K562 (cell line): ENCODE results near the gene BAG1. TPM values are rescaled to one million over a fixed set of nuclear protein-coding genes. Genes with fewer than 3 reads are reported as not detected.

Source experiments
- CBX1 ChIP-seq: sonication (generic); IDR thresholded peaks from 2 replicates; pipeline ENCODE4 v1.6.1; 2016; ENCODE audit warnings: antibody characterized with exemption, low read depth, mild to moderate bottlenecking
- DACH1 ChIP-seq: fragments of 450-650 bp; IDR thresholded peaks from 2 replicates; pipeline ENCODE4 v1.6.1; 2018; ENCODE audit not compliant: partially characterized antibody
- ELF1 ChIP-seq: fragments of 200-800 bp; sonication (Bioruptor generic); IDR thresholded peaks from 2 replicates; pipeline ENCODE4 v1.6.1; 2016; ENCODE audit warnings: missing genetic modification characterization, missing compliant biosample characterization
- FOXP1 ChIP-seq: sonication (generic); formaldehyde crosslinking; IDR thresholded peaks from 2 replicates; pipeline ENCODE4 v1.8.0; 2022; ENCODE audit warnings: mild to moderate bottlenecking, missing genetic modification reagents
- GTF2E2 ChIP-seq: fragments of 200-800 bp; sonication (Bioruptor generic); IDR thresholded peaks from 2 replicates; pipeline ENCODE4 v1.6.1; 2016; ENCODE audit warnings: missing genetic modification characterization, missing compliant biosample characterization
- IRF9 ChIP-seq: fragments of 450-650 bp; IDR thresholded peaks from 2 replicates; pipeline ENCODE4 v1.6.1; 2016; ENCODE audit warnings: missing biosample characterization, missing genetic modification characterization
- MYC ChIP-seq, 2 experiments: fragments of 250-450 bp in 1 of 2; sonication (Bioruptor Pico) in 1 of 2; IDR thresholded peaks; 2 replicates each; pipeline versions ENCODE4 v1.5.1 to v1.6.1; 2012 to 2021; ENCODE audit warnings: low read depth in 2 of 2, borderline replicate concordance in 1 of 2, improper control_type of control experiment in 1 of 2, low read length in 1 of 2, mild to moderate bottlenecking in 1 of 2, moderate library complexity in 1 of 2
- NFE2 ChIP-seq: IDR thresholded peaks from 2 replicates; pipeline ENCODE4 v1.6.1; 2014; ENCODE audit warnings: antibody characterized with exemption, low read depth
- NFIC ChIP-seq: fragments of 450-650 bp; IDR thresholded peaks from 2 replicates; pipeline ENCODE4 v1.6.1; 2017; ENCODE audit warnings: mild to moderate bottlenecking, inconsistent platforms
- PHF20 ChIP-seq: fragments of 450-650 bp; IDR thresholded peaks from 2 replicates; pipeline ENCODE4 v1.6.1; 2018; ENCODE audit not compliant: partially characterized antibody
- RAD51 ChIP-seq: fragments of 450-650 bp; IDR thresholded peaks from 2 replicates; pipeline ENCODE4 v1.7.1; 2016; ENCODE audit warnings: low read depth, mild to moderate bottlenecking, borderline replicate concordance
- SRSF1 ChIP-seq: fragments of 200-400 bp; formaldehyde crosslinking; IDR thresholded peaks from 2 replicates; pipeline ENCODE4 v1.6.1; 2017; ENCODE audit warnings: mild to moderate bottlenecking, low read depth, low read length, moderate library complexity
- TGIF2 ChIP-seq: sonication (generic); formaldehyde crosslinking; IDR thresholded peaks from 2 replicates; pipeline ENCODE4 v1.8.1; 2022; ENCODE audit warnings: mild to moderate bottlenecking, missing genetic modification reagents, moderate library complexity
- ZNF253 ChIP-seq: fragments of 250-450 bp; sonication (Bioruptor Pico); conservative IDR thresholded peaks from 2 replicates; pipeline ENCODE4 v1.6.1; 2021; ENCODE audit warnings: mild to moderate bottlenecking
- ZNF263 ChIP-seq: sonication (generic); formaldehyde crosslinking; IDR thresholded peaks from 2 replicates; pipeline ENCODE4 v1.8.0; 2022; ENCODE audit warnings: mild to moderate bottlenecking, missing genetic modification reagents, borderline replicate concordance
- polyA plus RNA-seq, 8 experiments: library from polyadenylated mRNA; depleted of rRNA in 4 of 8; stranded (reverse) in 5 of 8; unstranded in 3 of 8; fragments of >200 nt; fragmentation: Nextera tagmentation in 2 of 8; fragmentation: Illumina TruSeq in 1 of 8; extraction: Ambion mirVana in 2 of 8; extraction: Trizol in 1 of 8; gene quantifications; 2 replicates each; pipeline versions ENCODE4 v1.2.1 to v1.2.3, GENCODE V29; 2011 to 2014; ENCODE audit warnings: inconsistent platforms in 1 of 8, missing spikeins in 1 of 8
- total RNA-seq, 7 experiments: library from RNA; depleted of rRNA in 6 of 7; stranded (reverse); fragments of >200 nt in 6 of 7; fragmentation: Illumina TruSeq in 2 of 7; extraction: Trizol in 2 of 7; gene quantifications; 2 replicates each; pipeline versions ENCODE4 v1.2.1 to v1.2.3, GENCODE V29; 2011 to 2021; ENCODE audit warnings: low replicate concordance in 1 of 7
- TF ChIP-seq, protein P1 (sequence below), 2 experiments: fragments of 450-650 bp; formaldehyde crosslinking in 1 of 2; IDR thresholded peaks; 2 replicates each; pipeline versions ENCODE4 v1.4.0 to v1.6.1; 2014 to 2020; ENCODE audit warnings: mild to moderate bottlenecking in 2 of 2, borderline replicate concordance in 1 of 2, low read depth in 1 of 2
- TF ChIP-seq, protein P2 (sequence below): conservative IDR thresholded peaks from 2 replicates; pipeline ENCODE4 v1.6.1; 2011; ENCODE audit warnings: low read depth, mild to moderate bottlenecking, low read length; ENCODE audit not compliant: control insufficient read depth

Gene BAG1
- total and polyA plus RNA-seq, 9 of the 15 experiments (the other 6 are each of a cell fraction or from before 2014, with no cell fraction given) = 9.7 to 106 (median 56.9) TPM

DNA sequence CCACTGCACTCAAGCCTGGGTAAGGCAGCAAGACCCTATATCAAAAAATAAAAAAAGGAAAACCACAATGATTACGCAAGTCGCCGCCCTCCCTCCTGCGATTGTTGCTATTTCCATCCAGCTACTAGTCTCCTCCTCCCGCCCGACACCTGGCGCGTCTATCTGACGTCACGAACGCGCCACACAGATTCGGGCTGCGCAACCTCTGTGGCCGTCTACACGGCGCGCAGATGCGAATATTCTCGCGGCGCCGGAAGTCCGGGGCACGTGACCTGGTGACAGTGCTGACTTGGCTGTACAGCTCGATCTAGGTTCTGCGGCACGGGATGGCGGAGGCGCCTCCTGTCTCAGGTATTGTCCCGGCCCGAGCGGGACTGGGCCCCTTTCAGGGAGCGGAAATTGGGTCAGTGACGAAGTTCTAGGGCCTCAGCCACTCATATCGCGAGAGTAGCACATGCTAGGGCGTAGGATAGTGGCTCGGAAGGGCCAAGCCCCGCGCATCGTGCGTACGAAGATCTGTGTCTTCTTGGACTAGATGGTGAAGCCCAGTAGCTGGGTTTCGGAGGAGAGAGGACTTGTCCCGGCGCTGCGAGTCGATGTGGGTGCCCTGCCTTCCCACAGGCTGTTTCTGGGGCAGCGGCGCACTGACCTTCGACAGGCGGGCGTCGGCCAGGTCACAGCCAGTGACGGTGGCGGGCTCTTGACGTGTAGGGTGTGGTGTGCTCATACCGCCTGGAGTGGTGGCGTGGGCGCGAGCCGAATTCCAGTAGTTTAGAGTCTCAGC, 25.9 kb upstream of the BAG1 start, which contains the start of gene NFX1 (continued):
- TF ChIP-seq, protein P1, sequence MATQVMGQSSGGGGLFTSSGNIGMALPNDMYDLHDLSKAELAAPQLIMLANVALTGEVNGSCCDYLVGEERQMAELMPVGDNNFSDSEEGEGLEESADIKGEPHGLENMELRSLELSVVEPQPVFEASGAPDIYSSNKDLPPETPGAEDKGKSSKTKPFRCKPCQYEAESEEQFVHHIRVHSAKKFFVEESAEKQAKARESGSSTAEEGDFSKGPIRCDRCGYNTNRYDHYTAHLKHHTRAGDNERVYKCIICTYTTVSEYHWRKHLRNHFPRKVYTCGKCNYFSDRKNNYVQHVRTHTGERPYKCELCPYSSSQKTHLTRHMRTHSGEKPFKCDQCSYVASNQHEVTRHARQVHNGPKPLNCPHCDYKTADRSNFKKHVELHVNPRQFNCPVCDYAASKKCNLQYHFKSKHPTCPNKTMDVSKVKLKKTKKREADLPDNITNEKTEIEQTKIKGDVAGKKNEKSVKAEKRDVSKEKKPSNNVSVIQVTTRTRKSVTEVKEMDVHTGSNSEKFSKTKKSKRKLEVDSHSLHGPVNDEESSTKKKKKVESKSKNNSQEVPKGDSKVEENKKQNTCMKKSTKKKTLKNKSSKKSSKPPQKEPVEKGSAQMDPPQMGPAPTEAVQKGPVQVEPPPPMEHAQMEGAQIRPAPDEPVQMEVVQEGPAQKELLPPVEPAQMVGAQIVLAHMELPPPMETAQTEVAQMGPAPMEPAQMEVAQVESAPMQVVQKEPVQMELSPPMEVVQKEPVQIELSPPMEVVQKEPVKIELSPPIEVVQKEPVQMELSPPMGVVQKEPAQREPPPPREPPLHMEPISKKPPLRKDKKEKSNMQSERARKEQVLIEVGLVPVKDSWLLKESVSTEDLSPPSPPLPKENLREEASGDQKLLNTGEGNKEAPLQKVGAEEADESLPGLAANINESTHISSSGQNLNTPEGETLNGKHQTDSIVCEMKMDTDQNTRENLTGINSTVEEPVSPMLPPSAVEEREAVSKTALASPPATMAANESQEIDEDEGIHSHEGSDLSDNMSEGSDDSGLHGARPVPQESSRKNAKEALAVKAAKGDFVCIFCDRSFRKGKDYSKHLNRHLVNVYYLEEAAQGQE (IDR thresholded peaks at IDR 0.05; ENCODE audit: borderline replicate concordance) = peak; percentile 73
- TF ChIP-seq, protein P1 (CRISPR knock-in tag; IDR thresholded peaks at IDR 0.05; ENCODE audit: low read depth) = no peak
- TF ChIP-seq CBX1 (0 out of 2 replicates have a peak, but pooled peaks have one; percentile 29), NFE2 (no peak), DACH1 (peak; percentile 51), NFIC (no peak; the same call in 1 of the 2 replicates), RAD51 (peak; percentile 96), TGIF2 (CRISPR knock-in tag) (peak; percentile 64; the same call in 1 of the 2 replicates), ZNF263 (CRISPR knock-in tag) (no peak), IRF9 (peak; percentile 89), MYC (IDR thresholded peaks at IDR 0.05; ENCODE audit: low read depth, low read length) (peak; percentile 95), MYC (CRISPR knock-in tag; IDR thresholded peaks at IDR 0.05; ENCODE audit: borderline replicate concordance, low read depth) (peak; percentile 89; the same call in 1 of the 2 replicates), SRSF1 (no peak), PHF20 (peak; percentile 93), GTF2E2 (tag) (no peak; the same call in 1 of the 2 replicates), FOXP1 (peak; percentile 52), ZNF253 (CRISPR knock-in tag) (no peak), ELF1 (tag) (peak; percentile 82)
- TF ChIP-seq, protein P2, sequence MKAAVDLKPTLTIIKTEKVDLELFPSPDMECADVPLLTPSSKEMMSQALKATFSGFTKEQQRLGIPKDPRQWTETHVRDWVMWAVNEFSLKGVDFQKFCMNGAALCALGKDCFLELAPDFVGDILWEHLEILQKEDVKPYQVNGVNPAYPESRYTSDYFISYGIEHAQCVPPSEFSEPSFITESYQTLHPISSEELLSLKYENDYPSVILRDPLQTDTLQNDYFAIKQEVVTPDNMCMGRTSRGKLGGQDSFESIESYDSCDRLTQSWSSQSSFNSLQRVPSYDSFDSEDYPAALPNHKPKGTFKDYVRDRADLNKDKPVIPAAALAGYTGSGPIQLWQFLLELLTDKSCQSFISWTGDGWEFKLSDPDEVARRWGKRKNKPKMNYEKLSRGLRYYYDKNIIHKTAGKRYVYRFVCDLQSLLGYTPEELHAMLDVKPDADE = peak; percentile 70; the same call in 1 of the 2 replicates
